ENCODE measurements around the gene NCAN.

- TF ChIP-seq CTCF (IDR thresholded peaks at IDR 0.05) (no peak), POLR2AphosphoS5 (IDR thresholded peaks at IDR 0.05) (no peak), EP300 (IDR thresholded peaks at IDR 0.05) (no peak), POLR2A (IDR thresholded peaks at IDR 0.05) (no peak)
Measured at GRCh38 chr19:19218911-19219310, 7.2 kb downstream of the NCAN start.
